ENCODE results near the gene CAPS2.
"Not testable (repeated sequence)": the region's sequence is repeated elsewhere in the genome, so short reads cannot be mapped to it uniquely, and the experiment has no call there.

The CAPS2 gene

DNA sequence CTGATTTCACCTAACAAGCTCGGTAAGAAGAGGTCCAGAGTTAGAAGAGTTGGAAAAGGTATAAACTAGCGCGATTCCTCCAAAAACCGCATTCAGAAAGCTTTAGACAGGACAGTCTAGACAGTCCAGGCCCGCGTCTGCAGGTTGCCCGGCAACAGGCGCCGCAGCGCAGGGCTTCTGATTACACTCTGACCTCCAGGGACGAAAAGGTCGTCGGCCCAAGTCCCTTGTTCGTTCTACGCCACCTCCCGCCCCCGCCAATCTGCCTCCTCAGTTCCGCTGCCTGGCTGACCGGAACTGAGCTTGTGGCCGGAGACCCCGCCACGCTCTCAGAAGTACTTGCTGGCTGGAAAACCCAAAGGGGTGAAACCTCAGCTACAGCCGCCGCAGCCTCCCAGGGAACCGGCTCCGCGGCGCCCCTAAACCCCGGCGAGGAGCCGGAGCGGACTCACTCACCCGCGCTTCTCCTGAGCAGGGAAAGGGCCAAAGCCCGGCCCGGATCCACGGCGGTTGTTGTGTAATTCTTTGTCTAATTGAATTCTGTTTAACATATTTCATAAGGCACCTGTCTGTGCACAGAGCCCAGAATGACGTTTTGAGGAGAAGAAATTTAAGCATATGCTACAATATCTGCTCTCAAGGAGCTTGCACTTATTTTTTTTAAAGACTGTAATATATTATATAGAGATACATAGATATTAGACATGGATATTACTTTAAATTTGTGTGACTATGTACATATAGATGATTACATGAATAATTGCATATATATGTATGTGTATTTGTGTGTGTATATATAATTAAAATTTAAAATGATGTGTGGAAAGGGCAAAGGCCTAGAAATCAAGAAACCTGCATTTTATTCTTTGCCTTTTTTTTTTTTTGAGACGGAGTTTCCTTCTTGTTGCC is at the start of gene CAPS2:
CAPS2 (minus strand) TSS at position 407 of the 909 bp plus-strand sequence. CDS start 3,826 bp downstream, outside the sequence.
- DNase-seq (ENCODE audit: low read depth) = peak; percentile 86

DNA sequence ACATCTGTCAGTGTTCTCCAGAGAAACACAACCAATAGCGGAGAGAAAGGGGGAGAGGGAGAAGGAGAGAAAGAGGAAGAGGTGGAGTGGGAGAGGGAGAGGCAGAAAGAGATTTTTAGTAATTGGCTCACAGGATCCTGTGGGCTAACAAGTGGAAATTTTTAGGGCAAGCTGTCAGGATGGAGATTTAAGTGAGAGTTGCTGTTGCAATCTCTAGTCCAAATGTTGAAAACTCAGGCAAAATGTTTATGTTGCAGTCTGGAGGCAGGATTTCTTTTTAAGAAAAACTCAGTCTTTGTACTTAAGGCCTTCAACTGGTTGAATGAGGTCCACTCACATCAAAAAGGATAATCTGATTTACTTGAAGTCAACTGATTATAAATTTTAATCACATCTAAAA is 48.2 kb upstream of the CAPS2 start:
- no peak for DNase-seq (ENCODE audit: low read depth)

DNA sequence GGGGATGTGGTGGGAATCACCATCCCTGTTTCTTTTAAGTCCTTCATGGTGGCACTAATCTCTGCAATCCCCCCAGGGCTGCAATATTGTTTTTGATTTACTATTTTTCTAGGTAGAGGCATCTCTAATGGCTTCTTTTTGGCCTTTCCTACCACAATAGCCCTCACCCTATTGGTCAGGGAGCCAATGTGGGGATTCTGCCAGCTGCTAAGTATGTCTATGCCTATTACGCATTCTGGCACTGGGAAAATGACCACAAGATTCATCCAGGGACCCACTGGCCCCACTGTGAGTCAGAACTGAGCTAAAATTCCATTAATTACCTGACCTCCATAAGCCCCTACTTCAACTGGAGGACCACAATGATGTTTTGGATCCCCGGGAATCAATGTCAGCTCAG is 44.8 kb upstream of the CAPS2 start:
- DNase-seq (ENCODE audit: low read depth) = no peak

DNA sequence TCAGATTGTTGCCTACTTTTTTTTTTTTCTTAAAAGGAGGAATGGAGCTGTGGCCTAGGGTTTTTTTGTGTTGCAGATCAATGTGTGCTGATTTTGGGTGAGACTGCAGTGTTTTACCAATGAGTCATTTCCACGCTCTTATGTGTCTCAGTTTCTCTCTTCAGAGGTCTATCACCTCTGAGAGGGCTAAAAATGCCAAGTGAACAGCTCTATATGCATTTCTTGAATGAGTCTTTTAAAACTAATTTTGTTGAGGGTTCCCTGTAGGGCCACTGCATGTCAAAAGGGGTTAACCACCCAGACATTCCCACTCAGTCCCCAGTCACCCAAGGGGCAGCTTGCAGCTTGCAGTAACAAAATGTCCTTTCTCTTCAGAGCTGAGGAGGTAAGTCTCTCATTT is 36.5 kb upstream of the CAPS2 start:
- DNase-seq (ENCODE audit: low read depth) = peak; percentile 22

DNA sequence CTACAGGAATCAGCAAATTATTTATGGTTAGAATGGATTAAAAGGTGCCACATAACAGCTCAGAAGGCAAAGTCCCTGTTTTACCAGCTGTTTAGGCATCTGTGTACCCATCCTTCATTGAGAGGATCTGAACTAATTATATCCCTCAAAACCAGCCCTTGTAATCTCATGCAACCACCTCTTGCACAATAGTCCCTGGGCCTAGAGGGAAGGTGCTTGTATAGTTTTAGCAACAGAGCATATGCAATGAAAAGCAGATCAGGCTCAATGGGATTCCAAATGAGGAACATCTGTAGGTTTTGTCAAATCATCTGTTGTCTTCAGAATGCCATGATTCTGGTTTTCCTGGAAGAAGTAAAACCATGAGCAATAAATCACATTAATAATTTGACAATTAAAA is 34.8 kb upstream of the CAPS2 start:
- peak; percentile 17 for DNase-seq (ENCODE audit: low read depth)

DNA sequence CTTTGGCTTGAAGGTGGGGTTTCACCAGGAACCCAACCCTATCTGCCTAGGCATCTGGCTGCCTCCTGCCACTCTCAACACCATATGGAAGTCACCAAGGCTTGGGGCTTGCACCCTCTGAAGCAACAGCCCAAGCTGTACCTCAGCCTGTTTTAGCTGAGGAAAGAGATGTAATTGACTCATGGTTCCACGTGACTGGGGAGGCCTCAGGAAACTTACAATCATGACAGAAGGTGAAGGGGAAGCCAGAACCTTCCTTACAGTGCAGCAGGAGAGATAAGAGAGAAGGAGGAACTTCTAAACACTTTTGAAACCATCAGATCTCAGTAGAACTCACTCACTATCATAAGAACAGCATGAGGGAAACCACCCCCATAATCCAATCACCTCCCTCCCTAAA is 31.3 kb upstream of the CAPS2 start:
- no peak for DNase-seq (ENCODE audit: low read depth)

DNA sequence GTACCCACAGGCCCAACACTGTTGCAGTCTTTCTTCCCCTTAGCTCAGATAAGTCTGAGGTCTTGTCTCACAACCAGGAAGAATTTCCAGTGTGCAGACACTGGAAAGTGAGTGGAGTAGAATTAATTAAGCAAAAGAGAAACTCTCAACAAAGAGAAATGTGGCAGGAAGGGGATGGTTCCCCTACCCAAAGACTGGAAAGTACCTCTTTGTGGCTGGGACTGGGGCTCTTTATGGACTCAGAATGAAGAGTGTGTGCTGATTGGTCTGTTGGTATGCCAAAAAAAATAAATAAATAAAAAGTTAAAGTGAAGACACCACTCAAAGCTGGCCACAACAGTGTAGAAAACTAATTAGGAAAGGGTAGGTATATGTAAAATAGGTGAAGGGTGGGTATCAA is 30.8 kb upstream of the CAPS2 start:
- no peak for DNase-seq (ENCODE audit: low read depth)

DNA sequence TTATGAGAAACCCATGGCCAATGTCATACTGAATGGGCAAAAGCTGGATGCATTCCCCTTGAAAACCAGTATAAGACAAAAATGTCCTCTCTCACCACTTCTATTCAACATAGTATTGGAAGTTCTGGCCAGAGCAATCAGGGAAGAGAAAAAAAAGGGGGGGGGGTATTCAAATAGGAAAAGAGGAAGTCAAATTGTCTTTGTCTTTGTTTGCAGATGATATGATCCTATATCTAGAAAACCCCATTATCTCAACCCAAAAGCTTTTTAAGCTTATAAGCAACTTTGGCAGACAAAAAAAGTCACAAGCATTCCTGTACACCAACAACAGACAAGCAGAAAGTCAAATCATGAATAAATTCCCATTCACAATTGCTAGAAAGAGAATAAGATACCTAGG is 23.9 kb upstream of the CAPS2 start:
- DNase-seq (ENCODE audit: low read depth) = no peak

DNA sequence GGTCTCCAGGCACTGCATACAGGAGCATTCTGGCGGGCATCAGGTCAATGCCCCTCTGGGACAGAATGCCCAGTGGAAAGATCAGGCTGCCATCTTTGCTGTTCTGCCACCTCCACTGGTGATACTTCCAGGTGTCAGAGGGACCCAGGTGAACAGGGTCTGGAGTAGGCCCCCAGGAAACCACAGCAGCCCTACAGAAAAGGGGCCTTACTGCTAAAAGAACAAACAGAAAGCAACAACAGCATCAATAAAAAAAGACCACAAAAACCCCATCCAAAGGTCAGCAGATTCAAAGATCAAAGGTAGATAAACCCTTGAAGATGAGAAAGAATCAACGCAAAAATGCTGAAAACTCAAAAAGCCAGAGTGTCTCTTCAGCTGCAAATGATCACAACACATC is 20.3 kb upstream of the CAPS2 start:
- DNase-seq (ENCODE audit: low read depth) = no peak

DNA sequence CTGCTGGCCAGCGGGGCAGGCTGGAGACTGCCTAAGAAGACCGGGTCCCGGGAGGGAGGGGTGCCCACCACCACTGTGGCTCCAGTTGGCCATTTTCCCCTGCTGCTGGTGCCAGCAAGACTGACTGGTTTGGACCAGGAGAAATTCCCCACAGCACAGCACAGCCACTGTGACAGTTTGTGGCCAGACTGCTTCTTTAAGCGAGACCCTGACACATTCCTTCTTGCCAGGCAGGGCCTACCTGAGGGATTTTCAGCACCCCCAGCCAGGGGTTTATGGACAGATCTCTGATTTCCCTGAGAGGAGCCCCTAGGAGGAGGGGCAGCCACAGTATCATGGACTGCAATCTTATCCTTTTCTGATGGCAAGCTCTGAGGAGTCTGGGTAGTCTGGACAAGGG is 19.8 kb upstream of the CAPS2 start:
- no peak for DNase-seq (ENCODE audit: low read depth)

DNA sequence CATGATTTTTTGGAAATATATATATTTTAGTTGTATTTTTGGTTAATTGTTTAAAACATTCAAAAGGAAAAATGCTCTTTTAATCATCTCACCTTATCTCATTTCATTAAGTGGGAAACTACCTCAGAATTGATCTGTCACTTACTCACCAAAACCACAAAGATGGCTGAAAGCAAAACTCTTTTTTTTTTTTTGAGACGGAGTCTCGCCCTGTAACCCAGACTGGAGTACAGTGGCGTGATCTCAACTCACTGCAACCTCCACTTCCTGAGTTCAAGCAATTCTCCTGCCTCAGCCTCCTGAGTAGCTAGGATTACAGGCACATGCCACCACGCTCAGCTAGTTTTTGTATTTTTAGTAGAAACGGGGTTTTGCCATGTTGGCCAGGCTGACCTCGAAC is 16.1 kb upstream of the CAPS2 start:
- DNase-seq (ENCODE audit: low read depth) = not testable (repeated sequence)

DNA sequence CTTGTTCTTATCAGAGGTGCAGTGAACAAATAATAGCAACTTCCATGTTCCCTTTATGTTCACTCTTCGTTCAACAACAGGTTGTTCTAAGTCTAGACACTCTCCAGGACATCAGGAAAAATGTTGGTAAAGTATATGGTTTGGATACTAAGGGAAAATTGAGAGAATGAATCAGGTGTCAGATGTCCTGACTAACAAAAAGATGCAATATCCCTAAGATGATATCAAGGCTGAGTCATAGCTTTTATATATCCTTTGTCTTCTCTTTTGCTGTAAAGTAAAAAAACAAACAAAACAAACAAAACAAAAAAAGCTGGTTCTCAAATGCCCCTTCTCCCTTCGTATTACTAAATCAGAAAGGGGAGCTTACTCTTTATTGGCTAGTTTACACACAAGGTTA is 15.4 kb upstream of the CAPS2 start:
- peak; percentile 3 for DNase-seq (ENCODE audit: low read depth)

DNA sequence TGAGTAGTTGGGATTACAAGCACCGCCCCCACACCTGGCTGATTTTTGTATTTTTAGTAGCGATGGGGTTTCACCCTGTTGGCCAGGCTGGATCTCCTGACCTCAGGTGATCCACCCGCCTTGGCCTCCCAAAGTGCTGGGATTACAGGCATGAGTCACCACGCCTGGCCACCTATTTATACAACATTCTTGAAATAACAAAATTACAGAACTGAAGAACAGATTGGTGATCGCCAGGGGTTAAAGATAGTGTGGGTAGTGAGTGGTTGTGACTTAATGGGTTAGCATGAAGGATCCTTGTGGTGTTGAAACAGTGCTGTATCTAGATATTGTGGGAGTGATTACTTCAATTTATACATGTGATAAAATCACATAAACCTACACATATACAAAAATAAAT is 11.7 kb upstream of the CAPS2 start:
- DNase-seq (ENCODE audit: low read depth) = peak; percentile 3

DNA sequence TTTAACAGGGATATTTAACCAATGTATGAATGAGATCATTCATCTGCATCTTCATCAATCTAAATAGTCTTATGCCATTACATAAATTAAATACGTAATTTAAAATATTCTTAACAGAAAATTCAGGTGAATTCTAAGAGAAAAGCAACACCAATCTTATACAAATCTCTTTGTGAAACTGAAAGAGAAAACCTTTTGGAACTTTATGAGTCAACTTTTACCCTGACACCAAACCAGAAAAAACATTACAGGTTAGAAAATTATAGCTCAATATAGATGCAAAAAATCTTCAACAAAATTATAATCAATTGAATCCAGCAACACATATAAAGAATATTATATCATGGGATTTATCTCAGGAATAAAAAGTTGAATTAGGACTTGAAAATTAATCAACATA is 7.8 kb upstream of the CAPS2 start:
- DNase-seq (ENCODE audit: low read depth) = no peak

DNA sequence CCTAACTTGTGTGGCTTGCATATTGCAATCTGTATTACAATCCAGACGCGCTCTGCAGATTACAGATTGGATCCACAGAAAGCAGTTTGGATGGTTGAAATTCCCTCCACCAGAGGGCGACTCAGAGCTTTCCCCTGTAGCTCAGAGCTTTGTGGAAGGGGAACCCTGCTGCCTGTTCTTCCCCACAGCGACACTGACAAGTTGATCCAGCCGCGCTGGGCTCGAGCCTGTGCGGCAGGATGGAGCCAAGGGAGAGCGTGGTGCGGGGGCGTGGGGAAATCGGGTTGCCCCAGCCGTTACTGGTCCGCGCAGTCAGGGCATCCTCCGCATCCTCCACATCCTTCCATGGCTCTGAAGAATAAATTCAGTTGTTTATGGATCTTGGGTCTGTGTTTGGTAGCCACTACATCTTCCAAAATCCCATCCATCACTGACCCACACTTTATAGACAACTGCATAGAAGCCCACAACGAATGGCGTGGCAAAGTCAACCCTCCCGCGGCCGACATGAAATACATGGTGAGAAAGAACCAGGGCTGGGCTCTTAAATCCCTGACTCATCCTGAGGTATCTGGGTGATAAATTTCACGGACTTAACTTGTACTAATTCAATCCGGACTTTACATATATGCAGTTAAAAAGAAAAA is 4.4 kb upstream of the CAPS2 start, which contains the start of gene GLIPR1L1:
GLIPR1L1 (plus strand) TSS at position 287 of the 647 bp plus-strand sequence; CDS start at position 346, 59 bp downstream.
- peak; percentile 93 for DNase-seq (ENCODE audit: low read depth)

DNA sequence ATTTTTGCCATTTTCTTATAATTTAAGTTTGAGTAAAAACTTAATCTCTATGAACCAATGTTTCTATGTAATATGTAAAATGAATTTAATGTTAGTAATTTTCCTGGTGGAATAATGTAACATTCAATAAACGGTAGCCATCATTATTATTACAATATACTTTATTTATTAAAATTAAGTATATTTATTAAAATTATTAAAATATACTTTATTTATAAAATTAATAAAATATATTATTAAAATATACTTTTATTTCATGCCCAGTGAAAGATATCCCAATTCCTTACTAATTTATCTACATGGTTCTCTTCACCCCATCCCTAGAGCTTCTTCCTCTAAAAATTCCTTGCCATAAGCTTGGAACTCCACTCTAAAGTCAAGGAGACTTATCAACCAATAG is 2.5 kb downstream of the CAPS2 start:
- DNase-seq (ENCODE audit: low read depth) = no peak

DNA sequence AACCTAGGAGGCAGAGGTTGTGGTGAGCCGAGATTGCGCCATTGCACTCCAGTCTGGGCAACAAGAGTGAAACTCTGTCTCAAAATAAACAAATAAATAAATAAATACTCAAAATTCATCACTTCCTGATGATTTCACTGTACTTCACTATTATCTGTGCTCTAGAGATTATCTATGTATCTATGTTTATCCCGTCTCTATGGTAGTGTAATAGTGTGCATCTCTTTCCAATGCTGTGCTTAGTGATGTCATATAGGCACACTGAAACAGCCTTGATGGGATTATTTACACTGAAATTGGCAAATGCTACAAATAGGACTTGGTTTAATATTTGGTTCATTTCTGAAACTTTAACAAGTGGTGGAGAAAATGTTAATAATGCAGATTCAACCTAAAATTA is 6.5 kb downstream of the CAPS2 start:
- DNase-seq (ENCODE audit: low read depth) = no peak

DNA sequence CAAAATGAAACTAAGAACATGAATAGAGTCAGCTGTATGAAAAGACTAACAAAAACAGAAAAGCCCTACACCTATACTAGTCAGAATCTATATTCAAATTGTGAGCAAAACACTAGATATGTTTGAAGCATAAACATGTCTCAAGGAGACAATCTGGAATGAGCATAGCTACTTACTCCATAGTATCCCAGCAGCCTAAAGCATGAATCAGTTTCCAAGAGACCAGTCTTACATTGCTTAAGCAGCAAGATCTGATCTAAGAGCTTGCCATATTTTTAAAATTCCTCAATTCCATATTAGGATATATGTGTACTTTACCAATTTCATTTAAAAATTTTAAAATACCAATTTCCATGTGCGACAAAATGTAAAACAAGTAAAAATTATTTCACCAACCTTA is 7.7 kb downstream of the CAPS2 start:
- DNase-seq (ENCODE audit: low read depth) = peak; percentile 73

DNA sequence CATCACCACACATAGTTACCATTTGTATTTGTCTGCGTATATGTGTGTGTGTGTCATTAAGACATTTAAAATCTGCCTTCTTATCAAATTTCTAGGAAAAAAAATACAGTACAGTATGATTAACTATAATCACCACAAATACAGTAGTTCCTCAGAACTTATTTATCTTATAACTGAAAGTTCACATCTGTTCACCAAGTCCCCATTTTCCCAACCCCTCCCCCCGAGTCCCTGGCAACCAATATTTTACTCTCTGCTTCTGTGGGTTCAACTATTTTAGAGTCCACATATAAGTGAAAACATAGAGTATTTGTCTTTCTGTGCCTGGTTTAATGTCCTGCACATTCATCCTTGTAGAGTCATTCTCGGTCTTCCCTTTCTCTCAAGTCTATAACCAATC is 12.3 kb downstream of the CAPS2 start:
- no peak for DNase-seq (ENCODE audit: low read depth)

DNA sequence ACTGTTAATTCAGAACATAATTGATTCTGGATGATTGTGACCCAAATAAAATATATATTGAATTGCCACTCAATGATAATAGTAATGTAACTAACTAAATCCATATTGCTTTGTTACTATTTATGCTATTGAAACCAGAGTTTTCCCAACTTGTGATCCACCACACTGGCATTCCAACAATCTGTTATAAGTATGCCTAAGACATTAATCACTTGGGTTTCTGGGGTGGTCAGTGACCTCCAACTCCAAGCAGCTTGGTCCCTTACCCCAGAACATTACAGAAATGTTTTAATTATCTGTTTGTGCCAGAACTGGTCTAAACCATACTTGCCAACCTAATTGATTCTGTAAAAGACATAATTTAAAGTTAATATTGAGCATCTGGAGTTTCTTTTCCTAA is 14.6 kb downstream of the CAPS2 start:
- DNase-seq (ENCODE audit: low read depth) = peak; percentile 88

DNA sequence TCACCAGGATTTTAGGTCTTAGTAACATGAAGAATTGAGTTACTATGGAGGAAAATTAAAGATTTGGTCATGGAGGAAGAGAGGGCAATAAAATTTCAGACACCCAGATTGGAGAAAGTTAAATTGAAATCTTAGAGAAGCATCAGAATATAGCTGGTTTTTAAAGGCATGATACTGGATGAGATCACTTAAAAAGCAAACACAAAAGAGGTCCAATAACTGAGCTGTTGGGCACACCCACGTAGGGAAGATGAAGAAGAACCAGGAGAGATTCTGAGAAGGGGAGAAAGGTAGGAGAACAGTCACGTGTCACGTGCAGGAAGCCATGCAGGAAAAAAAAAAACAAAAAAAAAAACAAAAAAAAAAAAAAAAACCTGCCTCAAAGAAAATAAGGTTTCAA is 18.8 kb downstream of the CAPS2 start:
- DNase-seq (ENCODE audit: low read depth) = no peak

DNA sequence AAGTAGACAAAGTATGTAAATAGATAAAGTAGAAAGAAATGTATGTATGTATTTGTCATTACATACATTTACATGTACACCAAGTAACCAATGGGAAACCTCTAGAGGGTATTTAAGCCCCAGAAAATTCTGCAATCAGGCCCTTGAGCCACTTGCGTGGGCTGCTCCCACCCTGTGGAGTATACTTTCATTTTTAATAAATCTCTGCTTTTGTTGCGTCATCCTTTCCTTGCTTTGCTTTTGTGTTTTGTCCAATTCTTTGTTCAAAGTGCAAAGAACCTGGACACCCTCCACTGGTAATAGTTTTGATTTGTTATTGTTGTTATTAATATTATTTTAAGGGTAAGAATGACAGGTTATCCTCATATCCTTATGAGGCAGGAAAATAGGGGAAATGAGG is 21.8 kb downstream of the CAPS2 start:
- no peak for DNase-seq (ENCODE audit: low read depth)

Measured in EH (cell line).